ENCODE measurements around the gene NIPAL3.

DNA sequence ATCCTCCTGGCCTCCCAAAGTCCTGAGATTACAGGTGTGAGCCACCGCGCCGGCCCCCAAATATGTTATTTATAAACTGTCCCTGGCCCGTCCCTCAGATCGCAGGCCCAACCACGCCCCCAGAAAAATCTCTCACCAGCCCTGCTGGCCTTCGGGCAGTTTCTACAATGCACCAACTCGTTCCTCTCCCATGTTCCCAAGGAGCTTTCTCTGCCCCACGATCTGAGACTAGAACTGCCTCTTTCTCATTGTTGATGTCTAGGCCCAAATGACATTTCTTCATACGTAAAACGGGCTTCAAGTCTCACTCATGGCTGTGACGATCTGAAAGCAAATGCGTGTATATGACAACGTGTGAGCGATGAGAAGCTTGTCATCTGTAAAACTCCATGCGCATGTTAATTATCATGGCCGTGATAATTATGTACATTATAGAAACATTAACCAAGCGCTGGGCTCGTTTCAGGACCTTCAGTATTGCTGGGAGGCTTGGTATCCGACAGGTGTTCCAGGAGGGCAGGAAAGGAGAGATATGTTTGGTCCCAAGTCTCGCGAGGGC, 748 bp upstream of the NIPAL3 start:
- TF ChIP-seq POLR2A (IDR thresholded peaks at IDR 0.05; ENCODE audit: low read length) (no peak), GATA1 (IDR thresholded peaks at IDR 0.05; ENCODE audit: low read depth, low read length) (no peak)
